Ascending aorta (tissue), 2 donors: ENCODE measurements around the gene GNA14. TPM values are rescaled to one million over a fixed set of nuclear protein-coding genes. Genes with fewer than 3 reads are reported as not detected.

Source experiments
- DNase-seq, 2 donors: peaks; one replicate each; pipeline ENCODE4 v3.0.0-alpha.2; 2019; ENCODE audit warnings: low spot score in 2 of 2
- H3K27ac ChIP-seq, 2 donors: fragments of 200-600 bp; sonication (generic); one replicate each; pipeline ENCODE4 v1.5.1; 2016 to 2017; ENCODE audit warnings: mild to moderate bottlenecking in 1 of 2
- H3K27me3 ChIP-seq: fragments of 200-600 bp; sonication (generic); one replicate; pipeline ENCODE4 v1.5.1; 2017
- H3K36me3 ChIP-seq, 2 donors: fragments of 200-600 bp; sonication (generic); one replicate each; pipeline ENCODE4 v1.5.1; 2016
- H3K4me1 ChIP-seq, 2 donors: fragments of 200-600 bp; sonication (generic); one replicate each; pipeline ENCODE4 v1.5.1; 2016 to 2017; ENCODE audit warnings: mild to moderate bottlenecking in 1 of 2
- H3K4me3 ChIP-seq, 2 donors: fragments of 200-600 bp; sonication (generic); one replicate each; pipeline ENCODE4 v1.5.1; 2016 to 2017; ENCODE audit warnings: mild to moderate bottlenecking in 1 of 2
- H3K9me3 ChIP-seq, 2 donors: fragments of 200-600 bp; sonication (generic); one replicate each; pipeline ENCODE4 v1.5.1; 2016
- CTCF ChIP-seq, 3 experiments: fragments of 200-600 bp in 2 of 3; fragments of 450-650 bp in 1 of 3; sonication (generic) in 2 of 3; IDR thresholded peaks; one replicate each; pipeline ENCODE4 v1.5.1; 2016 to 2019; ENCODE audit warnings: antibody characterized with exemption in 3 of 3, mild to moderate bottlenecking in 1 of 3, moderate library complexity in 1 of 3
- intact Hi-C: fragments of 100-400 bp; cut with DNase I; formaldehyde crosslinking; loops from one replicate; pipeline ENCODE4 v1.15.1; 2023
- total RNA-seq: library from RNA; depleted of rRNA; stranded (reverse); fragments of >200 nt; gene quantifications from one replicate; pipeline ENCODE4 v1.1.0, GENCODE V29; 2016

The GNA14 gene
- total RNA-seq, 1 donor from 2014 or later: 3.5 TPM

- no peaks in the 10 kb centered on the region for H3K27me3 ChIP-seq
- TF ChIP-seq CTCF (IDR thresholded peaks at IDR 0.05): no peak
These were observed 53.2 kb downstream of the GNA14 start for GRCh38 chr9:77594963-77595362.

GRCh38 chr9:77593528-77593927 is 54.6 kb downstream of the GNA14 start:
- H3K9me3 ChIP-seq: no peaks in the 10 kb centered on the region
- H3K36me3 ChIP-seq: no peaks in the 10 kb centered on the region
- intact Hi-C loops: no loop called here
- TF ChIP-seq CTCF (IDR thresholded peaks at IDR 0.05): no peak
- no peaks in the 10 kb centered on the region for H3K4me1 ChIP-seq
- no peaks in the 10 kb centered on the region for H3K27me3 ChIP-seq
- DNase-seq: no peak
- no peak overlapping the region for H3K4me3 ChIP-seq
- H3K27ac ChIP-seq: no peak overlapping the region

More at GRCh38 chr9:77594963-77595362, 53.2 kb downstream of the GNA14 start:
- no peak for DNase-seq
- Histone ChIP-seq H3K9me3 (no peaks in the 10 kb centered on the region), H3K4me1 (no peaks in the 10 kb centered on the region), H3K4me3 (no peak overlapping the region), H3K27ac (no peak overlapping the region), H3K36me3 (no peaks in the 10 kb centered on the region)
- intact Hi-C loops: no loop called here

- no peak overlapping the region for H3K4me3 ChIP-seq
- no peak for TF ChIP-seq CTCF (IDR thresholded peaks at IDR 0.05)
- no peaks in the 10 kb centered on the region for H3K36me3 ChIP-seq
- intact Hi-C loops: no loop called here
- H3K9me3 ChIP-seq: no peaks in the 10 kb centered on the region
- no peaks in the 10 kb centered on the region for H3K4me1 ChIP-seq
- no peaks in the 10 kb centered on the region for H3K27me3 ChIP-seq
- no peak overlapping the region for H3K27ac ChIP-seq
- DNase-seq: no peak
These were observed 55.6 kb downstream of the GNA14 start for GRCh38 chr9:77592476-77592875.

GRCh38 chr9:77589046-77589795 is 58.9 kb downstream of the GNA14 start:
- DNase-seq: no peak
- Histone ChIP-seq H3K36me3 (no peaks in the 10 kb centered on the region), H3K27me3 (no peaks in the 10 kb centered on the region), H3K4me3 (no peak overlapping the region), H3K9me3 (no peaks in the 10 kb centered on the region), H3K27ac (no peak overlapping the region), H3K4me1 (no peaks in the 10 kb centered on the region)
- intact Hi-C loops: no loop called here
- no peak for TF ChIP-seq CTCF (IDR thresholded peaks at IDR 0.05)

- no peaks in the 10 kb centered on the region for H3K9me3 ChIP-seq
- no peak overlapping the region for H3K4me3 ChIP-seq
- H3K27me3 ChIP-seq: no peaks in the 10 kb centered on the region
- intact Hi-C loops: loop anchor here (1.0 kb wide), 1 partner anchor 10 kb away; no protein-coding TSS in a partner anchor
- no peak overlapping the region for H3K27ac ChIP-seq
- no peak for DNase-seq
- no peaks in the 10 kb centered on the region for H3K4me1 ChIP-seq
- no peak for TF ChIP-seq CTCF (IDR thresholded peaks at IDR 0.05)
- no peaks in the 10 kb centered on the region for H3K36me3 ChIP-seq
These were observed 59.7 kb downstream of the GNA14 start for GRCh38 chr9:77588271-77588937.
